Aorta (tissue), 5 donors: ENCODE measurements around the gene TMPRSS3. TPM values are rescaled to one million over a fixed set of nuclear protein-coding genes. Genes with fewer than 3 reads are reported as not detected.
A peak's percentile ranks its signal among the peaks of the same experiment; 100 is the strongest.

Source experiments
- ATAC-seq: fragments of 200-7000 bp; cut with Tn5 transposase; one replicate; pipeline ENCODE4 v1.9.1; 2022; ENCODE audit warnings: moderate library complexity; ENCODE audit not compliant: low FRiP score
- DNase-seq, 2 donors: peaks; one replicate each; pipeline ENCODE4 v3.0.0-alpha.2; 2020
- H3K27ac ChIP-seq, 2 donors: one replicate each; pipeline ENCODE4 v1.5.1; 2013; ENCODE audit warnings: low read length in 2 of 2, mild to moderate bottlenecking in 2 of 2, moderate library complexity in 2 of 2, control low read depth in 1 of 2, inconsistent platforms in 1 of 2, low read depth in 1 of 2
- H3K27me3 ChIP-seq, 2 donors: one replicate each; pipeline ENCODE4 v1.6.1; 2013; ENCODE audit warnings: control low read depth in 1 of 2, low read length in 1 of 2, mild to moderate bottlenecking in 1 of 2, moderate library complexity in 1 of 2; ENCODE audit not compliant: insufficient read depth in 2 of 2, control insufficient read depth in 1 of 2
- H3K36me3 ChIP-seq, 2 donors: one replicate each; pipeline ENCODE4 v1.6.1; 2013; ENCODE audit warnings: control low read depth in 1 of 2, low read length in 1 of 2, mild to moderate bottlenecking in 1 of 2; ENCODE audit not compliant: insufficient read depth in 2 of 2, control insufficient read depth in 1 of 2
- H3K4me1 ChIP-seq, 2 donors: one replicate each; pipeline ENCODE4 v1.6.1; 2013; ENCODE audit warnings: low read length in 2 of 2, control low read depth in 1 of 2, mild to moderate bottlenecking in 1 of 2, moderate library complexity in 1 of 2; ENCODE audit not compliant: insufficient read depth in 2 of 2, control insufficient read depth in 1 of 2
- H3K4me3 ChIP-seq, 2 donors: one replicate each; pipeline ENCODE4 v1.5.1; 2013; ENCODE audit warnings: low read length in 2 of 2, control low read depth in 1 of 2, mild to moderate bottlenecking in 1 of 2
- H3K9me3 ChIP-seq: one replicate; pipeline ENCODE4 v1.6.1; 2013; ENCODE audit warnings: mild to moderate bottlenecking, low read length; ENCODE audit not compliant: control insufficient read depth
- WGBS, 2 donors: extraction: QIAGEN DNeasy Blood & Tissue Kit; methylation state at CpG; one replicate each; pipeline ENCODE4 v1.1.7; 2013; 5-methylcytosine and 5-hydroxymethylcytosine counted together
- intact Hi-C, 2 donors: fragments of 100-400 bp; cut with DNase I; formaldehyde crosslinking; loops; one replicate each; pipeline versions ENCODE4 v1.14.2 to v1.15.0; 2022
- polyA plus RNA-seq, 2 donors: library from polyadenylated mRNA; stranded (reverse); fragments of 200-250 nt; gene quantifications; one replicate each; pipeline ENCODE4 v1.2.3, GENCODE V29; 2013
- total RNA-seq, 2 donors: library from RNA; stranded (reverse); fragmentation: NEBNext Ultra II Directional; extraction: Animal tissue kit (Norgen Biotek cat#: 25700); gene quantifications; one replicate each; pipeline ENCODE4 v1.2.1, GENCODE V29; 2021
- donor health status: healthy with polysubstance abuse.
- donor health status: Bipolar disorder and iron deficiency.
- donor health status: DM: no; HTN: no; CAD: no.
- donor health status: DM: no; HTN: no; CAD: no.
- donor health status: DM: yes; HTN: yes; CAD: no.

The TMPRSS3 gene
- total and polyA plus RNA-seq, 4 donors = 0.15 TPM; not detected in 2

GRCh38 chr21:42375966-42376337 lies 19.9 kb downstream of the TMPRSS3 start:
- ATAC-seq (no peak), DNase-seq (peak in 1 of 2 donors; percentile 59)
- no peak overlapping the region for H3K4me3 ChIP-seq
- H3K27me3 ChIP-seq = no peaks in the 10 kb centered on the region
- intact Hi-C loops = no loop called here
- WGBS, 2 donors = 74 to 86% methylated on average over 3 of the region's 3 CpGs
- no peak overlapping the region for H3K27ac ChIP-seq
- H3K36me3 ChIP-seq = no peaks in the 10 kb centered on the region
- no peaks in the 10 kb centered on the region for H3K4me1 ChIP-seq
- no peaks in the 10 kb centered on the region for H3K9me3 ChIP-seq

- intact Hi-C loops = no loop called here
- no peaks in the 10 kb centered on the region for H3K4me1 ChIP-seq
- WGBS, 2 donors = 64 to 67% methylated on average over 11 of the region's 11 CpGs
- peak in 1 of 2 donors; percentile 51 for DNase-seq
- no peak for ATAC-seq
- H3K4me3 ChIP-seq = no peak overlapping the region
- no peaks in the 10 kb centered on the region for H3K9me3 ChIP-seq
- H3K27ac ChIP-seq = no peak overlapping the region
- H3K36me3 ChIP-seq = no peaks in the 10 kb centered on the region
- no peaks in the 10 kb centered on the region for H3K27me3 ChIP-seq
These were observed 20.3 kb downstream of the TMPRSS3 start for GRCh38 chr21:42375506-42375905.

- H3K27me3 ChIP-seq = no peaks in the 10 kb centered on the region
- 13 to 19% methylated on average over 23 of the region's 23 CpGs for WGBS, 2 donors
- H3K4me1 ChIP-seq = no peaks in the 10 kb centered on the region
- no peak overlapping the region for H3K27ac ChIP-seq
- H3K9me3 ChIP-seq = no peaks in the 10 kb centered on the region
- H3K36me3 ChIP-seq = no peaks in the 10 kb centered on the region
- ATAC-seq = no peak
- peak in 1 of 2 donors; percentile 51 for DNase-seq
- intact Hi-C loops = no loop called here
- H3K4me3 ChIP-seq = no peak overlapping the region
These were observed 20.9 kb downstream of the TMPRSS3 start for GRCh38 chr21:42374864-42375499.

GRCh38 chr21:42374457-42374856 lies 21.4 kb downstream of the TMPRSS3 start:
- Histone ChIP-seq H3K4me3 (no peak overlapping the region), H3K27me3 (no peaks in the 10 kb centered on the region), H3K27ac (no peak overlapping the region), H3K36me3 (no peaks in the 10 kb centered on the region), H3K4me1 (no peaks in the 10 kb centered on the region), H3K9me3 (no peaks in the 10 kb centered on the region)
- WGBS, 2 donors = 66 to 70% methylated on average over 7 of the region's 7 CpGs
- ATAC-seq (no peak), DNase-seq (peak in 1 of 2 donors; percentile 16)
- intact Hi-C loops = no loop called here

GRCh38 chr21:42373908-42374455 lies 21.9 kb downstream of the TMPRSS3 start:
- Histone ChIP-seq H3K9me3 (no peaks in the 10 kb centered on the region), H3K36me3 (no peaks in the 10 kb centered on the region), H3K4me1 (no peaks in the 10 kb centered on the region), H3K27me3 (no peaks in the 10 kb centered on the region), H3K4me3 (no peak overlapping the region), H3K27ac (no peak overlapping the region)
- ATAC-seq (no peak), DNase-seq (peak; percentile 38 to 49)
- 77 to 81% methylated on average over 16 of the region's 16 CpGs for WGBS, 2 donors
- intact Hi-C loops = no loop called here

GRCh38 chr21:42373196-42373907 lies 22.5 kb downstream of the TMPRSS3 start:
- Histone ChIP-seq H3K27ac (no peak overlapping the region), H3K9me3 (no peaks in the 10 kb centered on the region), H3K4me3 (no peak overlapping the region), H3K27me3 (no peaks in the 10 kb centered on the region), H3K36me3 (no peaks in the 10 kb centered on the region), H3K4me1 (no peaks in the 10 kb centered on the region)
- intact Hi-C loops = no loop called here
- ATAC-seq (no peak), DNase-seq (peak in 1 of 2 donors; percentile 33)
- WGBS, 2 donors = 75% methylated on average over 25 of the region's 25 CpGs

GRCh38 chr21:42370894-42371654 lies 24.8 kb downstream of the TMPRSS3 start:
- intact Hi-C loops = no loop called here
- Histone ChIP-seq H3K36me3 (no peaks in the 10 kb centered on the region), H3K27me3 (no peaks in the 10 kb centered on the region), H3K27ac (no peak overlapping the region), H3K4me1 (no peaks in the 10 kb centered on the region), H3K9me3 (no peaks in the 10 kb centered on the region), H3K4me3 (no peak overlapping the region)
- no peak for ATAC-seq
- WGBS, 2 donors = 77 to 78% methylated on average over 18 of the region's 18 CpGs
- no peak for DNase-seq

- DNase-seq (no peak), ATAC-seq (no peak)
- WGBS, 2 donors = 70 to 74% methylated on average over 16 of the region's 16 CpGs
- intact Hi-C loops = no loop called here
- Histone ChIP-seq H3K9me3 (no peaks in the 10 kb centered on the region), H3K4me3 (no peak overlapping the region), H3K27me3 (no peaks in the 10 kb centered on the region), H3K4me1 (no peaks in the 10 kb centered on the region), H3K36me3 (no peaks in the 10 kb centered on the region), H3K27ac (no peak overlapping the region)
These were observed 26.0 kb downstream of the TMPRSS3 start for GRCh38 chr21:42369821-42370220.
